ENCODE measurements around the gene AGPS. TPM values are rescaled to one million over a fixed set of nuclear protein-coding genes. Genes with fewer than 3 reads are reported as not detected.

AGPS gene
- total and polyA plus RNA-seq, 2 of the 13 experiments (the other 11 are each of a cell fraction or from before 2014, with no cell fraction given): 39.4 to 99.0 TPM

- WGBS (ENCODE audit: low lambda C conversion rate): 94% methylated on average over 5 of the region's 5 CpGs
- FAIRE-seq: no peak
Measured at GRCh38 chr2:177460973-177461585, 68.5 kb downstream of the AGPS start.

More at GRCh38 chr2:177460973-177461585, 68.5 kb downstream of the AGPS start:
- peaks cover 23 to 49% of the 10 kb centered on the region in 2 experiments for H3K36me3 ChIP-seq (replicated peaks in 1 of 2; ENCODE audit: control insufficient read depth in 1 of 2, insufficient read depth in 2 of 2, low read length in 2 of 2)
- no peaks in the 10 kb centered on the region for H3K27me3 ChIP-seq (ENCODE audit: control insufficient read depth in 1 of 2, insufficient read depth in 2 of 2, low read length in 2 of 2)
- no peak overlapping the region for H2AFZ ChIP-seq (ENCODE audit: low read length)
- ATAC-seq (no peak), DNase-seq (ENCODE audit: low spot score) (no peak)
- H3K4me2 ChIP-seq (ENCODE audit: low read depth, low read length): no peak overlapping the region
- no peak overlapping the region for H3K9ac ChIP-seq (ENCODE audit: insufficient read depth, low read depth, low read length)
- H3K79me2 ChIP-seq (ENCODE audit: insufficient read depth, low read length): no peaks in the 10 kb centered on the region
- no peak overlapping the region for H3K4me3 ChIP-seq (replicated peaks in 1 of 3; ENCODE audit: insufficient read depth in 1 of 3, low read depth in 2 of 3, low read length in 3 of 3)
- ChIA-PET CTCF (ENCODE audit: low intra/inter-chr PET ratio, low total read pairs) (no interaction called here), POLR2A (no interaction called here)
- H3K9me3 ChIP-seq (ENCODE audit: low read length): no peaks in the 10 kb centered on the region
- in situ Hi-C loops (cut with HindIII; ENCODE audit: extremely low pct_ligation_motif_present, low pct_unique_long_range_greater_than_20kb): no loop called here
- TF ChIP-seq ZBTB3 (CRISPR knock-in tag; IDR thresholded peaks at IDR 0.05; ENCODE audit: borderline replicate concordance, low read depth) (no peak), ZC3H13 (CRISPR knock-in tag; IDR thresholded peaks at IDR 0.05) (no peak), HMG20A (CRISPR knock-in tag; IDR thresholded peaks at IDR 0.05; ENCODE audit: borderline replicate concordance) (no peak), IRF9 (CRISPR knock-in tag; IDR thresholded peaks at IDR 0.05; ENCODE audit: borderline replicate concordance) (no peak), ZNF878 (CRISPR knock-in tag; IDR thresholded peaks at IDR 0.05) (0 out of 2 replicates have a peak, but pooled peaks have one; percentile 24), TFDP2 (CRISPR knock-in tag; IDR thresholded peaks at IDR 0.05) (no peak), GFI1 (CRISPR knock-in tag; IDR thresholded peaks at IDR 0.05; ENCODE audit: borderline replicate concordance) (no peak), ZSCAN5A (CRISPR knock-in tag; IDR thresholded peaks at IDR 0.05; ENCODE audit: borderline replicate concordance) (no peak), ZNF782 (CRISPR knock-in tag; IDR thresholded peaks at IDR 0.05; ENCODE audit: borderline replicate concordance) (no peak)
- H4K20me1 ChIP-seq (ENCODE audit: insufficient read depth, low read length): no peaks in the 10 kb centered on the region
- no peaks in the 10 kb centered on the region for H3K4me1 ChIP-seq (ENCODE audit: insufficient read depth, low read length)
- intact Hi-C loops (cut with micrococcal nuclease; ENCODE audit: unreplicated experiment): no loop called here
- BruUV-seq (replicated peaks): no TSS peak
- H3K27ac ChIP-seq (ENCODE audit: extremely low read length, insufficient read depth, low read length): no peak overlapping the region
